ENCODE measurements around the gene SPATA16. TPM values are rescaled to one million over a fixed set of nuclear protein-coding genes. Genes with fewer than 3 reads are reported as not detected.
A peak's percentile ranks its signal among the peaks of the same experiment; 100 is the strongest.
"Not testable (repeated sequence)": the region's sequence is repeated elsewhere in the genome, so short reads cannot be mapped to it uniquely, and the experiment has no call there.

SPATA16 gene
- total RNA-seq, 1 experiment from 2014 or later, result not detected

DNA sequence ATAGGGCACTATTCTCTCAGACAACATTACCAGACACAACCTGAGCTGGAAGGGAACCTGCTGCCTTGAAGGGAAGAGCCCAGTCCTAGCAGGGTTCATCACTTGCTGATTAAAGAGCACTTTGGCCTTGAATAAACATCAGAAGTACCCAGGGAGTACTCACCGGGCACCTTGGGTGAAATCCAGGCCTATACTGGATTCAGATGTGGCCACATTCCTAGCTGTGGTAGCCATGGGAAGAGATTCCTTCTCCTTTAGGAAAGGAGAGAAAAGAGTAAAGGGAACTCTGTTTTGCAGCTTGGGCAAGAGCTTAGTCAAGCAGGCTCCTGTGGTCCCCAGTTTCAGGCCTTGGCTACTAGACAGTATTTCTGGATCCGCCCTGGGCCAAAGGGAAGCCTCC is 195.0 kb downstream of the SPATA16 start:
- DNase-seq (ENCODE audit: low spot score), result no peak

DNA sequence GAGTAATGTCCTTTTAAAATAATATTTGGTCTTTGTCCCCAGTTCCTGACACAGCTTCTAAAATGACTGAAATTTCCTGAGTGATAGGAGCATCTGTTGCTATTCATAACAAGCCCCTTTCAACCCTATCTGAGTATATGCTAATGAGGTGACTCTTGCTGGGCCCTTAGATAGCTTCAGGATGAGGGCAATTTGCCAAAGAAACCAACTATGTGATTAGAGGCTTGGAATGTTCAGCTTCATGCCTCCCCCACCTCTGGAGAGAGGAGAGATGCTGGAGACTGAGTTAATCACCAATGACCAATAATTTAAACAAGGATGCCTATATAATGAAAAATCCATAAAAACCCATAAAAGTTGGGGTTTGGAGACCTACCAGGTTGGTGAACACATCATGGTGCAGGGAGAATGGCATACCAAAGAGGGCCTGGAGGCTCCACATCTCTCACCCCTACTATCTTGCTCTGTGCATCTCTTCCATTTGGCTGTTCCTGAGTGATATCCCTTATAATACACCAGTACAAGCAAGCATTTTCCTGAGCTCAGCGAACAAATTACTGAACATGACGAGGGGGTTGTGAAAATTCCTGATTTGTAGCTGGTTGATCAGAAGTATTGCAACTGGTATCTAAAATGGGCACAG is 201.3 kb downstream of the SPATA16 start:
- no peak for DNase-seq (ENCODE audit: low spot score)

DNA sequence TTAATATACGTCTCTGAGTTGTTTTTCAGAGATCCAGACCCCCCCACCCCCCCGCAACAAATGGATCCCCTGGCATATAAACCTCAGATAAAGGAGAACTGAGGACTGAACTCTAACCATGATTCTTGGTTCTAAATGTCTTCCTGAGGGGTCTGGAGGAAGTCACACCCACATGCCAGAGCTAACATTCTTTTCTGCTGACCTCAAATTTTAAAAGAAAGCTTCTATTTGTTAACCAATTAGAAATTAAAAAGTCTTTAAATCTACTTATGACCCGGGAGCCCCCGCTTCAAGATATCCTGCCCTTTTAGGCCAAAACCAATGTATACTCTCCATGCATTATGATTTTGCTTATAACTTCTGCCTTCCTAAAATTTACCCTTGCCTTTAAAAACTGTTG is 202.2 kb downstream of the SPATA16 start:
- no peak for DNase-seq (ENCODE audit: low spot score)

DNA sequence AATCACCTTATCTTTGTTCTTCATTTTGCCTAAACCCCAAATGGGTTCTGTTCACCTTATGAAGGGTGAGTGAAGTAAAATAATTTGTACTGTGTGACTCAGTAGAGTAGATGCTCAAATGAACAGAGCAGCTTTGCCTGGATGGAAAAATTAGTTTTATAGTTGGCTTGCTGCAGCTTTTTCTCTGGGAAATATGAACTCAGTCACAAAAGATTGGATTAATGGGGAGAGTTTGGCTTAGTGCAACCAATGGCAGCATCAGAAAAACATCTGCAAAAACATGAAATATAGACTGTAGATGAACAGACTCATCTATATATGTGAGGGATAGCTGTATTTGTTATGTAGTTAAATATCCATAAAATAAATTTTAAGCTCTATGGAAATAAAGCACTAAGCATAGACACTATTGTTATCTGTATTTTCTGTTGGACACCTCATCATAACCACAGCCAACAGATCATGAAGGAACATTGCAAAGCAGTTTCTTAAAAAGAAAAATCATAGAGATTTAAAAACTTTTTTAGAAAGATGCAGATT is 209.2 kb downstream of the SPATA16 start:
- no peak for DNase-seq (ENCODE audit: low spot score)

DNA sequence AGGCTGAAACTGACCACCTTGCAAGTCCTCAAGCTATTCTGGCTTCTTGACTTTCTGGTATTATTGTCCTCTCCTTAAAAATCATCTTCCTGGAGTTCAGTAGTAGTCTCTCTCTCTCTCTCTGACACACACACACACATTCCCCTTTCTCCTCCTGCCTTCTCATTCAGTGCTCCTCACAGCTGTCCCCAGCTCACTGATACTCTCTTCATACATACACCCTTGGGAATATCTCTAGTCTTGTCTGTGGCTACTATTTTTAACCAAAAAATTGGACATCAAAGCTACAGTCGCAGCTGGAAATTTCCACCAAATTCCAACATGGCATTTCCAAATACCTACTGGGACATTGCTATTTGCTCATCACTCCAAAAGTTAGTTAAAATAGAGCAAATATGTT is 211.6 kb downstream of the SPATA16 start:
- DNase-seq (ENCODE audit: low spot score), result no peak

DNA sequence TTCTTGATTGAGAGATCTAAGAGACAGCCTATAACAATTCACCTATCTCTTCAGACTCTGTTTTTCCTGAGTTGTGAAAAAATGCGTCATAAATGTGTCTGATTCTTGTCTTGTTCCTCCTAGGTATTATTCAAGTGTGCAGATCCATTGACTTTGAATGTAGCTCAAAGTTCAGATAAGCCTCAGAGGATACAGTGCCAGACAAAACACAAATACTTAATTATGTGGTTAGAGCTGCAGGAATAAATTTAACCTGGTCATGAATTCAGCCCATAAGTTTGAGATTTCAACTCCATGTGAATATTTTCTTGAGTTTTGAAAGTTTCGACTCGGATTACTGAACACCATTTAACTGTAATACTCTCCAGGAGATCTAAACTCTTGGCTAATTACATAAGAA is 216.5 kb downstream of the SPATA16 start:
- DNase-seq (ENCODE audit: low spot score), result no peak

DNA sequence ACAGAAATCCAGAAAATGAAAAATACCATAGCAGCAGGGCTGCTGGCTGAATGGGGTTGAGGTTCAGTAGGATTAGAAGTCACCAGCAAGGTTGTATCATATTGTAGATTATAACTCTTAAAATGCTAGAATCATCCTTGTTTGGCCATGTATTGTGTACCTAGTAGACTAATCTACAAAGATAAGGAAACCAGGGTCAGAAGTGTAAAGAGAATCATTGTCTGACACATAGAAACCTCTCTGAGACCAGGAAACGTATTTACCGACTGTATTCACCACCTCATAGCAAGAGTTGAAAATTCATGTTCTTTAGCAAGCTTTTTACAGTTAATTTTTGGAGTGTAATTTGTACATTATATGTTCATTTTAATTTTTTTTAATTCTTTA is 221.7 kb downstream of the SPATA16 start:
- DNase-seq (ENCODE audit: low spot score), result no peak

DNA sequence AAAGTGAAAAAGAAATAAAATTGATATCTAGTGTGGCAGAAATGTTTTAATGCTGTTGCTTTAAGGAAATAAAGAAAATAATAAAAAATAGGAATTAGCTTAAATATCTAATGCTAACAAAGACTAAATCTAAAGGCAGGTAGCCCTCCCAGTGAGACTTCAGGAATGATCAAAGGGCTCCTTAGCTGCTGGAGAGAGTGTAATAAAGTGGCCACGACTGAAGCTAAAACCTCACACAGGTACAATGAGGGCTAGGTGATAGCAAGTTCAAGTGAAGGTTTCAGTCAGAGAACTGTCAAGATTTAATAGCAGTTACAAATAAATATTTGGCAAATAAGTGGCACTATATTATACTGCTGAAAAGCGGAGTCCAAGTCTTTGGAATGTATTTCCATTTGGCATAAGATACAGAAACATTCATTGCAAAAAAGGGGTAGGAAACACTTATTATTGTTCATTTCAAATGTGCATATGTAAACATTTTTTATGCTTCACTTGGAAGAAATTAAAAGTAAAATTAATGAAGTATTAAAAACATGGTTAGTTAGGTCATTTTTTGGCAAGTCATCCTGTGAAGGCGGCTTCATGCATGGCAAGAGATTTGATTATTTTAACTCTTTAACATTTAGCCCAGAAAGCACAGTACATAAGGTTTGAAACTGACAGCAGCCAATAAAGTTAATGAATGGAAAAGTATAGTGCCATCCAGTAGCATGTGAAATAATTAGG is 222.3 kb downstream of the SPATA16 start:
- no peak for DNase-seq (ENCODE audit: low spot score)

DNA sequence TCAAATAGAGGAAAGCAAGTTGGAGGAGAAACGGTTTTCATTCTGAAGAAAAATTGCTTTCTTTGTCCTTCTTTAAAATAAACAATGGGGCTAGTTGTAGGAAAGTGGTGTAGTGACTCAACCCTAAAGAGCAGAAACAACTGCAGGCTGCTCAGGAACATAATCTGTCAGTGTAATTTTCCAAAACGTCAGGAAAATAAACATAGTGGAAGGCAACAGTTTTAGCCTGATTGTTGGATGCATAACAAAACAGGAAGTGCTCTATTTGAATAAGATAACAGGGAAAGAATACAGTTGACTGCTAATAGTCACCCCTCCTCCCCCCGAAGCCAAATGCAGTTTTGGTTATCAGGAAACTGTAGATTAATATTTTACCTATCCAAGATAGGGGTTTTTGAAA is 222.9 kb downstream of the SPATA16 start:
- peak; percentile 60 for DNase-seq (ENCODE audit: low spot score)

DNA sequence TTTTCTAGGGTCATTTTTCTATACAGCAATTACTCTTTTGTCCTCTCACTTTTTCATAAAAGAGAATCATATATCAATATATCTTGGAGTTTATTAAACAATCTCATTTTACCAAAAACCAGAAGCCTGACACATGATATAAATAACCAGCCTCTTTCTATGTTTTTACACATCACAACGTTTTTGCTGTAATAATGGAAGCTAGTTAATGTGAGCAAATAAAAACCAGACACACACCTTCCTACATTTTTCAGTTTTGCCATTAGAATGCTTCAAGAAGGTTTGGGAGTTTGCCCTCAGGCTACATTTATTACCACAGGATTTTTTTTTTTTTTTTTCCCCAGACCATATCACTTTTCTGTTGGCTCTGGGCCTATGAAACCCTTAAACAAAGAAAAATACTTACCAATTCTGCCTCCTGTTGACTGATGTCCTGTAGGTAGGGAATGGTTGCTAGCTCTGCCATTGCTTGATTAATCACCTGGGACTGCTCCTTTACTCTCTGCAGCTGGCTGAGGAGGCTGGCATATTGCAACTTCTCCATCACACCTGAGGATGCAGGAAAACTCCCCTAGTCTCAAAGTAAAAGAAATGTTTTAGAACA is 225.0 kb downstream of the SPATA16 start:
- no peak for DNase-seq (ENCODE audit: low spot score)

DNA sequence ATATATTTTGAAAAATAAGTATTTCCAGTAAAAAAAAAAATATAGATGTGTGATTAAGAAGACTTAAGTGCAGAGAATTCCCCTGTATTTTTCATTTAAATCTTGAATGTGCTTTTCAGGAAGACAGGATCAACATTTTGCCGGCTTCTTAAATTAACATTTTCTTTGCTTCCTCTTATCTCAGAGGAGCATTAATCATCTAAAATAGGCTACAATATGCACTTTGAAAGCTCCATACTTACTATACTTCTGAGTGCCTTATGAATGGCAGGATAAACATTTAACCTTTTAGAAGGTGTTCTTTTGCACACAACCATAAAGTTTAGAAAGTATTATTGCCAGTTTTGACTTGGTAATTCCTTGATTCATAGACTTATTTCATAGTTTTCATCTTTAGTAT is 226.2 kb downstream of the SPATA16 start:
- no peak for DNase-seq (ENCODE audit: low spot score)

DNA sequence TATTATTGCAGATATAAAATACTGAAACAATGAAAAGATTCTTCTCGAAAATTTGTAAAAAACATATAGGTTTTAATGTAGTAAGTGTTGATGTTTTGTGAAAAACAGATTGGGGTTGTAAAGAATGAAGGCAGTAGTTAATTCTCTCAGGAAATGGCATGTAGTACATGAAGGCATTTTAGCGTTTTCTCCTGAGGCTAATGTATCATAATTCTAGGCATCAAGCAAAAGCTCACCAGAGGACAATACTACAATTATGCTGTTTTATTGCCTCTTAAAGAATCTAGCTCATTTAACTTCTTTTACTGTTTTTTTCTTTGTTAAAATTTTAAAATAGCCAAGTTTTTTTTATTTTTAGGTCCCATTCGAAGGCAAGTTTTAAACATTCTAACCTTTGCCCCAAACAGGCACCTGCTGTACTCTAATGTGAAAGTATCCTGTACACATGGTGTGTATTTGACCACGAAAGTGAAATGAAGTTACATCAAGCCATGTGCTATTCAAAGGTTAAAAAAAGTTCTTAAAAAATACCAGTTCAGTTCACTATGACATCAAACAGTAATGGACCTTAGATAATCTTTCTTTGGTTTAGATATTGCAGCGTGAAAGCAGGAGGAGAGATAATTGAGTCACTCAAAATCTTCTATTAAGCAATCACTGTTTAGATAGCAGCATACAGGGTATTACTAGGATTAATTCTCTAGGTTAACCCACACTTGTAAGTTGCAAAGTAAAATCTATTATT is 227.0 kb downstream of the SPATA16 start:
- DNase-seq (ENCODE audit: low spot score), result no peak

DNA sequence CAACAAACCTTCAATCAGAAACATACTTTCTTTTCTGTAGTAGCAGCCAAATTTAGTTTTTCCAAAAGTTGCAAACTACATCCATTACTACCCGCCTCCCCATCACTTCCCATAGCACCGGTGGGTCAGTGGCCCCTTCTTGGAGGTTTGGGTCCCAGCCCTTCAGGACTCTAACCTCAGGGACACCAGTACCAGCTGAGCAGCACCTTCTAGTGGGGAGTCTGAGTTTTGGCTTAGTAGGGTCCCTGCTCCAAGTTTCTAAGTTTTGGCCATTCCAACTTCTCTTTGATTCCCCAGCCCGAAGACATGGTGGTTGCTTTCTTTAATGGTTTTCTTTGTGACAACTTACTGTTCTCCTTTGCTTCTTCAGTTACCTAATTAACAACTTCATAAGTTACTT is 229.9 kb downstream of the SPATA16 start:
- no peak for DNase-seq (ENCODE audit: low spot score)

DNA sequence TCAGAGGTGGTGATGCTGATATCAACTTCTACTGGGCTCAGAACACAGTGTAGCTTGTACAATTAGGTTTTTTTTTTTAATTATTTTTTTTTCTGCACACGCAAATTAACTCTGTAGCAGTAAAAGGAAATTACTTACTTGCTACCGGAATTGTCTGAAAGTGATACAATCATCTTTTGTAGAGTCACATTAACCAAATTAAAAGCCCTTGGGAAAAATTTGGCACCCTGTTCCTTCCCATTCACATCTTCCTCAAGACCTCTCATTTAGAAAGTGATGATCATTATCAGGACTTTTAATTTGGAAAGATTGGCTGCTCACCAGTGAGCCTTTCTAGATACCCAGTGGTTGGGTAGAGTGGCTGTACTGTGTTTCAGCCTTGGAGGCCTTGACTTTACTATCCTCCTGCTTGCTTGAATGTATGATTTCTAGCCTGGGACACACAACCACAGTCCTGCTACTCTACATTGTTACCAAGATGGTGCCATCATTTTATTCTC is 232.2 kb downstream of the SPATA16 start:
- DNase-seq (ENCODE audit: low spot score), result no peak

DNA sequence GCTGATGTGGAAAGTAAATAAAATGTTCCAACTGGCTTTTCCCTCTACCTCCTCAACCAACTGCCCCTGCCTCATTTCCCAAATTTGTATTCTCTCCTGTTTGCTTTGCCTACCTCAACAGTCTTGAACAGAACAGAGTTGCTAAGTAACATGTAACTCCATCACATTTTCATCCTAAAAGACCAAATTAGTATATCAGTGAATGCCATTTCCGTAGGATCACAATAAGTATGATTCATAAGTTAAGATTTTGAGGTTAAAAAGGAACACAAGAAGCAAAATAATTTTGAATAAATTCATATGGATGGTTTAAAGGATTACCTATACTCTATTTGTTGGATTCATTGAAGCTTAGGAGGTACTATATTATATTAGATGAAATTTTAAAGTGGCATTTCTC is 235.6 kb downstream of the SPATA16 start:
- no peak for DNase-seq (ENCODE audit: low spot score)

DNA sequence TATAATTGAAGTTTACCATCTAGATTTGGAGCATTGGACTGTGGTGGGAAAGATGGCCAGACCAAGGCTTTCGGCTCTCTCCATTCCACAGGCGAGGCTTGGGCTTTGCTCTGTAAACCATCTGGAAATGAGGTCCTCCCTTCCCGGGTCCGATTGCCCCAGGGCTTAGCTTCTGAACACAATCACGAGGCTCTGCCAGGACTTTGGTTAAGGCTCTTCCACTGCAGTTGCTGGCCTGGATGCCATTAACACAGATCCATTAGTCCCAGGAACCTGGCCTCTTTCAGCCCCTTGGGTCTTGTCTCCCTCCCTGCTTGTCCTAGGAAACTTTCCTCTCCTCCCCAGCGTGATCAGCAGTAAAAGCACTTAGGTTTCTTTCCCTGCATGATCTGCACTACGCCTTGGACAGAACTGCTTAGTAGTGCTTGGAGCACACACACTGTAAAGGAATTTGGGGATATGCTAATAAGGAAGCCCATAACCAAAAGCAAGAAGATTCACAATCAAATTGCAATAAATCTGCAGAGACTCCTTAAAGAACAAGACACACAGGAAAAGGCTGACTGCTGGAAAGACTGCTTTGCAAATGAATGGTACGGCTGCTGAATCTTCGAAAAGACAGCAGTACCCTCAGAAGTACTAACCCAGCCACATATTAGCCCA is 236.2 kb downstream of the SPATA16 start:
- no peak for DNase-seq (ENCODE audit: low spot score)

DNA sequence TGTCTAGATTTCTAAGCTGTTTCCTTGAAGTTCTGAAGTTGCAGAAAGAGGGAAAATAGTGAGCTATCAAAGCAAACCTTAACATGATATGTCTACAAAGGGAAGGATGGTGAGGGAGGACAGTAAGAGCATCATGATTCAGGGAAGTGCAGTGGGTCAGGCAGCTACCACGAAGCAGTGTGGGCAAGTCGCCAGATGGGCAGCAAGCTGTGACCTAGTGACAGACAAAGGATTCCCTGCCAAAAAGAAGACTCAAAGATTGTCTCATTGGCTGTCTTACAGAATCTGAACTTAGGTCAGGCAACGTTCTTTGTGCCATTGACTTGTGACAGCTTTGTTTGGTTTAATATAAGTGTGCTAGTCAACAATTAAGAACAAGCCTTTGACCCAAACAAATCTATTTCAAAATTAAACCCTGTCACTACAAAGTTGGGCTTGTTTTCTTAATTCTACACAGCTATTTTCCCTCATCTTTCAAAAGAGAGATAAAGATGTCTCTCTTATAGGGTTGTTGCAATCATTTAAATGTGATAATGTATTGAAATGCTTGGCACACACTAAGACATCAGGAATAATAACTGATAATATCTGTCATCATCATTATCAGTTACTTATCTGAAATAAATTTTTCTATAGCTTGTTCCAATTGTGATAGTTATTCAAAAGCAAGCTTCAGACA is 237.3 kb downstream of the SPATA16 start:
- DNase-seq (ENCODE audit: low spot score), result no peak

DNA sequence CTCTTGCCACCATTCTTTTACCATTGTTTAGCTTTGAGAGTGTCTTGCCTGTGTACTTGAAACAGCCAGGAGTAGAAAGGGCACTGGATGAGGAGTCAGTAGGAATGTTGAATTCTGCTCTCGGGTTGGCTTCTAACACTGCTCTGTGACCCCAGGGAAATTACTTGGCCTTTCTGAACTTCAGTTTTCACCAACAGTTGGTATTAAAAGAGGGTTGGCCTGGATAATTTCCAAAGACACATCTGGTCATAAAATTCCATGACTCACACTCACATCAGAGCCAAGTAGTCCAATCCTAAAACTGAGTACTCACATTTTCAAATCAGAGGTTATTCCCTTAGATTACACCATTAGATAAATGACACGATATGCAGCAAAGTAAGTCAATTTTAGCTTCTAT is 248.9 kb downstream of the SPATA16 start:
- peak; percentile 73 for DNase-seq (ENCODE audit: low spot score)

DNA sequence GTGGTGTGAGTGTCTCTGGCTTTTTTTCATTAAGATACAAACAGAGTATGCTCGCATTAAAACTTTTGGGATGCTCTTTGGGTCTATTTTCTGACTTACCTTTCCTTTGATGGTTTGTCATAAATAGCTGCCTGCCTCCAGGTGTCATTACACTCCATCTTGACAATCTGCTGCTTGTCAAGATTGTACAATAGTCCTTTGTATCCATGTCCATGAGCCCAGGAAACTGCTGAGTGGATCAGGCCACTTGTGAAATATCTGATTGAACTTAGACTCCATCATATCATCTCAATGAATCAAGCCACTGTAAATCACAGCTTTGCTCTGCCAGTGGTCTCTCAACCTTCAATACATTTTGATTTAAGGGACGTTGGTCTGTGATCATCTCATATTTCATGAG is 255.3 kb downstream of the SPATA16 start:
- DNase-seq (ENCODE audit: low spot score), result no peak

DNA sequence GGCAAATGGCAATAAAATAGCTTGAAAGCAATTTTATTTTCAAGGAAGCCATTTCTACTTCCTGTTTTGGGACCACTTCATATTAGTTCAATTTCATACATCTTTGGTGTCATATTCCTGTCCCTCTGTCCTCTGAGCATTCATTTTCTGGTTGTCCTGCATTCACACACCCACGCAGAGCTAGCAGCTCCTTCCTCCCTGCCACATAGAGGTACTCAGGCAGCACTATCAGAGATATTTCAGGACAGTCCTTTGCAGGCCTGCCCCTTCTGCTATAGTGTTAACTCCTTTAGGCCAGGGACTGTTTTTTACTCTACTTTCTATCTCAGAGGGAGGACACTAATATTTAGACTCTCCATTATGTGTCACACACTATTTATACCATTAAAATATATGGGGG is 258.5 kb downstream of the SPATA16 start:
- DNase-seq (ENCODE audit: low spot score), result no peak

DNA sequence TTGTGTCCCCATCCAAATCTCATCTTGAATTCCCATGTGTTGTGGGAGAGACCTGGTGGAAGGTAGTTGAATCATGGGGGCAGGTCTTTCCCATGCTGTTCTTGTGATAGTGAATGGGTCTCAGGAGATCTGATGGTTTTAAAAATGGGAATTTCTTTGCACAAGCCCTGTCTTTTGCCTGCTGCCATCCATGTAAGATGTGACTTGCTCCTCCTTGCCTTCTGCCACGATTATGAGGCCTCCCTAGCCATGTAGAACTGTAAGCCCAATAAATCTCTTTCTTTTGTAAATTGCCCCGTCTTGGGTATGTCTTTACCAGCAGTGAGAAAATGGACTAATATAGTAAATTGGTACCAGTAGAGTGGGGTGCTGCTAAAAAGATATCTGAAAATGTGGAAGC is 261.7 kb downstream of the SPATA16 start:
- DNase-seq (ENCODE audit: low spot score), result not testable (repeated sequence)
